Cardiac fibroblast (primary cell): Measurements from ENCODE around the gene BTBD19.

Experiments
- DNase-seq, 2 donors: peaks; one replicate each; pipeline versions ENCODE4 v3.0.0 to v3.0.0-alpha.2; 2010; ENCODE audit warnings: low read depth in 2 of 2
- H3K4me3 ChIP-seq, 2 donors: replicated peaks in 1 of 2; 1 replicate in 1 of 2; 2 replicates in 1 of 2; pipeline ENCODE4 v1.5.1; 2011; ENCODE audit warnings: low read depth in 2 of 2, low read length in 2 of 2, mild to moderate bottlenecking in 2 of 2, moderate library complexity in 1 of 2
- CTCF ChIP-seq: IDR thresholded peaks from one replicate; pipeline ENCODE4 v1.5.1; 2011; ENCODE audit warnings: low read depth, mild to moderate bottlenecking, low read length, inconsistent platforms

Gene BTBD19

GRCh38 chr1:44784094-44785028 is 24.0 kb upstream of the BTBD19 start:
- DNase-seq, result no peak
- TF ChIP-seq CTCF, result no peak

GRCh38 chr1:44785029-44785380 is 23.3 kb upstream of the BTBD19 start:
- no peak for TF ChIP-seq CTCF
- no peak overlapping the region for H3K4me3 ChIP-seq
- DNase-seq, result no peak

More at GRCh38 chr1:44784094-44785028, 24.0 kb upstream of the BTBD19 start:
- peak overlapping the region; percentile 13 to 34 for H3K4me3 ChIP-seq

- H3K4me3 ChIP-seq, result peak overlapping the region; percentile 43 to 47
- TF ChIP-seq CTCF, result no peak
- DNase-seq, result no peak
Observed at GRCh38 chr1:44785501-44786137, 22.7 kb upstream of the BTBD19 start.

- peak overlapping the region; percentile 43 to 47 for H3K4me3 ChIP-seq
- DNase-seq, result peak; percentile 58 to 61
- peak; percentile 99 for TF ChIP-seq CTCF
Observed at GRCh38 chr1:44786138-44786840, 22.0 kb upstream of the BTBD19 start.

GRCh38 chr1:44786841-44787426 is 21.4 kb upstream of the BTBD19 start:
- no peak for DNase-seq

More at GRCh38 chr1:44786841-44787426, 21.4 kb upstream of the BTBD19 start:
- H3K4me3 ChIP-seq, result no peak overlapping the region
- no peak for TF ChIP-seq CTCF
